ENCODE data around the gene TUT7.

The TUT7 gene

DNA sequence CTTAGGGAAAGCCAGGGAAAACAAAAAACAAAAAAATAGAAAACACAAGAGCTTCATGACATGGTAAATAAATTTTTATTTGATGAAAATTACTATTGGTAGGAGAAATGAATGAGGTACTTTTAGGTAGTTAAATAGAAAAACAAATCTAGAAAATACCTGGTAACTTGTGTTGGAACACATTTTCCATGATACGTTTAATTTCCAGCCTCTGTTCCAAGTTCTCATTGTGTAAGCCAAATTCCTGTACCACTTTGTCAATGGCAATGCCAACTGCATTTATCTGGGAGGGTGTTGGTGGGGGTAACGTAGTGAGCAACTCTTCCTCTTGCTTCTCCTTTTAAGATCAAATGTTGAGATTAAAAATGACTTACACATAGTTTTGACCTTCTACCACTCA lies 9.4 kb downstream of the TUT7 start:
- Histone ChIP-seq H3K27me3 (ENCODE audit: insufficient read depth, low read depth, severe bottlenecking) (no peaks in the 10 kb centered on the region), H3K36me3 (peaks cover 28% of the 10 kb centered on the region), H3K4me3 (ENCODE audit: low read depth, low read length) (no peak overlapping the region), H3K27ac (no peak overlapping the region), H3K9me3 (ENCODE audit: severe bottlenecking) (no peaks in the 10 kb centered on the region)
- TF ChIP-seq, protein P1, sequence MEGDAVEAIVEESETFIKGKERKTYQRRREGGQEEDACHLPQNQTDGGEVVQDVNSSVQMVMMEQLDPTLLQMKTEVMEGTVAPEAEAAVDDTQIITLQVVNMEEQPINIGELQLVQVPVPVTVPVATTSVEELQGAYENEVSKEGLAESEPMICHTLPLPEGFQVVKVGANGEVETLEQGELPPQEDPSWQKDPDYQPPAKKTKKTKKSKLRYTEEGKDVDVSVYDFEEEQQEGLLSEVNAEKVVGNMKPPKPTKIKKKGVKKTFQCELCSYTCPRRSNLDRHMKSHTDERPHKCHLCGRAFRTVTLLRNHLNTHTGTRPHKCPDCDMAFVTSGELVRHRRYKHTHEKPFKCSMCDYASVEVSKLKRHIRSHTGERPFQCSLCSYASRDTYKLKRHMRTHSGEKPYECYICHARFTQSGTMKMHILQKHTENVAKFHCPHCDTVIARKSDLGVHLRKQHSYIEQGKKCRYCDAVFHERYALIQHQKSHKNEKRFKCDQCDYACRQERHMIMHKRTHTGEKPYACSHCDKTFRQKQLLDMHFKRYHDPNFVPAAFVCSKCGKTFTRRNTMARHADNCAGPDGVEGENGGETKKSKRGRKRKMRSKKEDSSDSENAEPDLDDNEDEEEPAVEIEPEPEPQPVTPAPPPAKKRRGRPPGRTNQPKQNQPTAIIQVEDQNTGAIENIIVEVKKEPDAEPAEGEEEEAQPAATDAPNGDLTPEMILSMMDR (IDR thresholded peaks at IDR 0.05; ENCODE audit: low read depth, low read length), result no peak
- DNase-seq, result no peak

GRCh38 chr9:86342269-86342668 lies 11.9 kb downstream of the TUT7 start:
- Histone ChIP-seq H3K4me3 (ENCODE audit: low read depth, low read length) (no peak overlapping the region), H3K27me3 (ENCODE audit: insufficient read depth, low read depth, severe bottlenecking) (no peaks in the 10 kb centered on the region), H3K27ac (no peak overlapping the region), H3K36me3 (peaks cover 45% of the 10 kb centered on the region), H3K9me3 (ENCODE audit: severe bottlenecking) (no peaks in the 10 kb centered on the region)
- TF ChIP-seq, protein P1 (IDR thresholded peaks at IDR 0.05; ENCODE audit: low read depth, low read length), result no peak
- no peak for DNase-seq

GRCh38 chr9:86341007-86341491 lies 13.2 kb downstream of the TUT7 start:
- TF ChIP-seq, protein P1 (IDR thresholded peaks at IDR 0.05; ENCODE audit: low read depth, low read length), result no peak
- Histone ChIP-seq H3K4me3 (ENCODE audit: low read depth, low read length) (no peak overlapping the region), H3K27me3 (ENCODE audit: insufficient read depth, low read depth, severe bottlenecking) (no peaks in the 10 kb centered on the region), H3K36me3 (peaks cover 57% of the 10 kb centered on the region), H3K27ac (no peak overlapping the region), H3K9me3 (ENCODE audit: severe bottlenecking) (no peaks in the 10 kb centered on the region)
- DNase-seq, result no peak

- H3K9me3 ChIP-seq (ENCODE audit: severe bottlenecking), result no peaks in the 10 kb centered on the region
- peaks cover 58% of the 10 kb centered on the region for H3K36me3 ChIP-seq
- TF ChIP-seq, protein P1 (IDR thresholded peaks at IDR 0.05; ENCODE audit: low read depth, low read length), result no peak
- no peak overlapping the region for H3K27ac ChIP-seq
- H3K4me3 ChIP-seq (ENCODE audit: low read depth, low read length), result no peak overlapping the region
- no peak for DNase-seq
- H3K27me3 ChIP-seq (ENCODE audit: insufficient read depth, low read depth, severe bottlenecking), result no peaks in the 10 kb centered on the region
These were observed 13.7 kb downstream of the TUT7 start for GRCh38 chr9:86340356-86341006.

GRCh38 chr9:86337469-86338108 lies 16.6 kb downstream of the TUT7 start:
- Histone ChIP-seq H3K27ac (no peak overlapping the region), H3K27me3 (ENCODE audit: insufficient read depth, low read depth, severe bottlenecking) (no peaks in the 10 kb centered on the region), H3K36me3 (peaks cover 47% of the 10 kb centered on the region), H3K4me3 (ENCODE audit: low read depth, low read length) (no peak overlapping the region), H3K9me3 (ENCODE audit: severe bottlenecking) (no peaks in the 10 kb centered on the region)
- DNase-seq, result no peak
- TF ChIP-seq, protein P1 (IDR thresholded peaks at IDR 0.05; ENCODE audit: low read depth, low read length), result no peak
